Type B pancreatic cell (in vitro differentiated cells): Measurements from ENCODE around the gene BABAM2. TPM values are rescaled to one million over a fixed set of nuclear protein-coding genes. Genes with fewer than 3 reads are reported as not detected.
"Not testable (repeated sequence)": the region's sequence is repeated elsewhere in the genome, so short reads cannot be mapped to it uniquely, and the experiment has no call there.

Source experiments
- DNase-seq: peaks from one replicate; pipeline ENCODE4 v3.0.0; 2021; ENCODE audit warnings: mixed read lengths; ENCODE audit not compliant: unreplicated experiment; ENCODE audit errors: extremely low spot score
- H3K27ac Mint-ChIP-seq: 2 replicates; pipeline ENCODE4 v1.8.0; 2021; ENCODE audit warnings: mild to moderate bottlenecking, mixed read lengths
- H3K27me3 Mint-ChIP-seq: 2 replicates; pipeline ENCODE4 v1.8.0; 2021; ENCODE audit warnings: mixed read lengths
- H3K36me3 Mint-ChIP-seq: 2 replicates; pipeline ENCODE4 v1.8.0; 2021; ENCODE audit warnings: mixed read lengths
- H3K4me1 Mint-ChIP-seq: one replicate; pipeline ENCODE4 v1.8.0; 2021; ENCODE audit warnings: mixed read lengths; ENCODE audit not compliant: unreplicated experiment
- H3K4me3 Mint-ChIP-seq: 2 replicates; pipeline ENCODE4 v1.8.0; 2021; ENCODE audit warnings: mild to moderate bottlenecking, mixed read lengths
- H3K9me3 Mint-ChIP-seq: 2 replicates; pipeline ENCODE4 v1.8.0; 2021; ENCODE audit warnings: mixed read lengths
- total RNA-seq: library from RNA; stranded (reverse); gene quantifications from 2 replicates; pipeline ENCODE4 v1.2.1, GENCODE V29; 2021; ENCODE audit warnings: low replicate concordance
- TF ChIP-seq, protein P1 (sequence below): fragments of 200-600 bp; sonication (generic); conservative IDR thresholded peaks from 2 replicates; pipeline ENCODE4 v1.5.0; 2021; ENCODE audit warnings: antibody characterized with exemption, mild to moderate bottlenecking

The BABAM2 gene
- total RNA-seq, 1 donor from 2014 or later = 30.4 TPM

DNA sequence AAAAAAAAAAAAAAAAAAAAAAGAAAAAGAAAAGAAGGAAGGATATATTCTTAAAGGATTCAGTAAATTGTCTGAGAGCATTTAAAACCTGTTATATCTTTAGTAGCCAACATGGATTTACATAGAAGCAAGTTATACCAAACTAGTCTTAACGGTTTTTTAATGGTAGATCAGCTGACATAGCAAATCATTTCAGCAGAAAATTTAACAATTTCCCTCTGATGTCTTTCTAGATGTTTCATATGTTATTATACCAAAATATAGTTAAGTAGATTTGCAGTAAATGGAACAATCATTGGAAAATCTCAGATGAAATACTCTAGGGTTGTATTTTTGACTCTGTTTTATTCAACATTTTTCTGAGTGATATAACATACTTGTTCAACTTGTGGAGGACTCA lies 72.9 kb downstream of the BABAM2 start:
- H3K27ac Mint-ChIP-seq = no peak overlapping the region
- peaks cover 8% of the 10 kb centered on the region for H3K36me3 Mint-ChIP-seq
- no peak overlapping the region for H3K4me3 Mint-ChIP-seq
- peaks cover 11% of the 10 kb centered on the region for H3K4me1 Mint-ChIP-seq
- peaks cover 8% of the 10 kb centered on the region for H3K9me3 Mint-ChIP-seq
- no peak for DNase-seq
- no peaks in the 10 kb centered on the region for H3K27me3 Mint-ChIP-seq
- TF ChIP-seq, protein P1, sequence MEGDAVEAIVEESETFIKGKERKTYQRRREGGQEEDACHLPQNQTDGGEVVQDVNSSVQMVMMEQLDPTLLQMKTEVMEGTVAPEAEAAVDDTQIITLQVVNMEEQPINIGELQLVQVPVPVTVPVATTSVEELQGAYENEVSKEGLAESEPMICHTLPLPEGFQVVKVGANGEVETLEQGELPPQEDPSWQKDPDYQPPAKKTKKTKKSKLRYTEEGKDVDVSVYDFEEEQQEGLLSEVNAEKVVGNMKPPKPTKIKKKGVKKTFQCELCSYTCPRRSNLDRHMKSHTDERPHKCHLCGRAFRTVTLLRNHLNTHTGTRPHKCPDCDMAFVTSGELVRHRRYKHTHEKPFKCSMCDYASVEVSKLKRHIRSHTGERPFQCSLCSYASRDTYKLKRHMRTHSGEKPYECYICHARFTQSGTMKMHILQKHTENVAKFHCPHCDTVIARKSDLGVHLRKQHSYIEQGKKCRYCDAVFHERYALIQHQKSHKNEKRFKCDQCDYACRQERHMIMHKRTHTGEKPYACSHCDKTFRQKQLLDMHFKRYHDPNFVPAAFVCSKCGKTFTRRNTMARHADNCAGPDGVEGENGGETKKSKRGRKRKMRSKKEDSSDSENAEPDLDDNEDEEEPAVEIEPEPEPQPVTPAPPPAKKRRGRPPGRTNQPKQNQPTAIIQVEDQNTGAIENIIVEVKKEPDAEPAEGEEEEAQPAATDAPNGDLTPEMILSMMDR = no peak

DNA sequence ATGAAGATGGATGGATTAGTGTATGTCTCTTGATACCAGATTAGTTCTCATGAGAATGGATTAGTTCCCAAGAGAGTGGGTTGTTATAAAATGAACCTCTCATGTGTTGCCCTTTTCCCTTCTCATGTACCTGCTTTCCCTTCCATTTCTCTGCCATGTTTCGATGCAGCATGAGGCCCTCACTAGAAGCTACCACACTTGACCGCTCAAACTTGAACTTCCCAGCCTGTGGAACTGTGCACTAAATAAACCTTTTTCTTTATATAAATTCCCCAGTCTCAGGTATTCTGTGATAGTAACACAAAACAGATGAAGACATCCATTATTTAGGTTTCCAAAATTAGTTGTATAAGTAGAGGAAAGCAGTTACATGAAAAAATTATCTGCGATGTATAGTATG lies 73.5 kb downstream of the BABAM2 start:
- Mint-ChIP-seq H3K4me3 (no peak overlapping the region), H3K4me1 (peaks cover 11% of the 10 kb centered on the region), H3K9me3 (peaks cover 13% of the 10 kb centered on the region), H3K36me3 (peaks cover 12% of the 10 kb centered on the region), H3K27ac (no peak overlapping the region), H3K27me3 (no peaks in the 10 kb centered on the region)
- no peak for DNase-seq
- TF ChIP-seq, protein P1 = no peak

DNA sequence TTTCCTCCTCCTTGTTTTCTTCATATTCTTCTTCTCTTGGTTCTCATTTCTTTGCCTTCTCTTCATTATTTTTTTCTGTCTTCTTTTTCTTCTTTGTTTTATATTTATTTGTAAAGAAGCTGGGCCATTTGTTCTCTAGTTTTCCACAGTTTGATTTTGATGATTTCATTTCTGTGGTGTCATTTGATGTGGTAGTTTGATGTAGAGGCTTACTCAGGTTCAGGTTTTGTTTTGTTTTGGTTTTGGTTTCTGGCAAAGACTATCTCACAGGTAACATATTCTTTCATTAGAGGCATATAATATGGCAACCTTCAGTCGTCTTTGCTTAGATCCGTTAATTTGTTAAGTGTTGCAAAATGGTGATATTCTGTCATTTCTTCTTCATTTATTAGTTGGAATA lies 75.3 kb downstream of the BABAM2 start:
- H3K9me3 Mint-ChIP-seq = peaks cover 17% of the 10 kb centered on the region
- H3K36me3 Mint-ChIP-seq = peaks cover 20% of the 10 kb centered on the region
- no peak for DNase-seq
- peaks cover 7% of the 10 kb centered on the region for H3K4me1 Mint-ChIP-seq
- H3K27ac Mint-ChIP-seq = no peak overlapping the region
- TF ChIP-seq, protein P1 = no peak
- no peak overlapping the region for H3K4me3 Mint-ChIP-seq
- H3K27me3 Mint-ChIP-seq = no peaks in the 10 kb centered on the region

DNA sequence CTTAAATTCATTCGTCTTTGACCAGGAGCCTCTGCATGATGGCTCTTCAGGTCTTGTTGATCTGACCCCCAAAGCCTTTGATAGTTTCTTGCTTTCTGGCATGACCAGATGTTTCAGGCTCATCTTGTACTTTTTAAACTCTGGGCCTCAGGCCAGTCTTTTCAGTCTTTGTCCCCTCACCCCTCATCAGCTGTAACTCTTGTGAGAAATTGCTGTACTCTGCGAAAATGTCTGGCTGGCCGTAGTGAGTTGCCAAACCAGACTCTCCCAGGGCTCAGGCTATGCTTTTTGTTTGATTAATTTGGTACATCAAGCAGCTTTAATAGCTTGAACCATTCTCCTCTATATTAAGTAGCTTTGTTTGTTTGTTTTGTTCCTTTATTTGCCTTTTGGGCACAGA lies 75.9 kb downstream of the BABAM2 start:
- H3K9me3 Mint-ChIP-seq = peaks cover 17% of the 10 kb centered on the region
- H3K27ac Mint-ChIP-seq = no peak overlapping the region
- TF ChIP-seq, protein P1 = no peak
- H3K36me3 Mint-ChIP-seq = peaks cover 20% of the 10 kb centered on the region
- no peaks in the 10 kb centered on the region for H3K27me3 Mint-ChIP-seq
- no peak overlapping the region for H3K4me3 Mint-ChIP-seq
- H3K4me1 Mint-ChIP-seq = peaks cover 7% of the 10 kb centered on the region
- no peak for DNase-seq

DNA sequence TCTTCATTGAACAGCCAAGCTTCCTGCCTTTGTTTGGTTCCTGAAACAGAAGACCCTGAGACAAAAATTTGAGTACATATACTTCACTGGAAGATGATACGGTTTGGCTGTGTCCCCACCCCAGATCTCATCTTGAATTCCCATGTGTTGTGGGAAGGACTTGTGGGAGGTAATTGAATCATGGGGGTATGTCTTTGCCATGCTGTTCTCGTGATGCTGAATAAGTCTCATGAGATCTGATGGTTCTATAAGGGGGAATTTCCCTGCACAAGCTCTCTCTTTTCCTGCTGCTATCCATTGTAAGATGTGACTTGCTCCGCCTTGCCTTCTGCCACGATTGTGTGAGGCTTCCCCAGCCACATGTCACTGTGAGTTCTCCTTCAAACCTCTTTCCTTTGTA lies 76.5 kb downstream of the BABAM2 start:
- no peaks in the 10 kb centered on the region for H3K27me3 Mint-ChIP-seq
- H3K4me3 Mint-ChIP-seq = no peak overlapping the region
- no peak for DNase-seq
- TF ChIP-seq, protein P1 = no peak
- peaks cover 17% of the 10 kb centered on the region for H3K9me3 Mint-ChIP-seq
- H3K4me1 Mint-ChIP-seq = peaks cover 7% of the 10 kb centered on the region
- H3K27ac Mint-ChIP-seq = no peak overlapping the region
- peaks cover 20% of the 10 kb centered on the region for H3K36me3 Mint-ChIP-seq

DNA sequence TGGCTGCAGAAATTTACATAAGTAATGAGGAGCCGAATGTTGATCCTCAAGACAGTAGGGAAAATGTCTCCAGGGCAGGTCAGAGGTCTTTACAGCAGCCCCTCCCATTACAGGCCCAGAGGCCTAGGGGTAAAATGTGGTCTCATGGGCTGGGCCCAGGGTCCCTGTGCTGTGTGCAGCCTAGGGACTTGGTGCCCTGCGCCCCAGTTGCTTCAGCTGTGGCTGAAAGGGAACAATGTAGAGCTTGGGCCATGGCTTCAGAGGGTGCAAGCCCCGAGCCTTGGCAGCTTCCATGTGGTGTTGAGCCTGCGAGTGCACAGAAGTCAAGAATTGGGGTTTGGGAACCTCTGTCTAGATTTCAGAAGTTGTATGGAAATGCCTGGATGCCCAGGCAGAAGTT lies 77.5 kb downstream of the BABAM2 start:
- not testable (repeated sequence) for H3K27ac Mint-ChIP-seq, H3K4me3 Mint-ChIP-seq, H3K4me1 Mint-ChIP-seq, H3K27me3 Mint-ChIP-seq, DNase-seq
- H3K9me3 Mint-ChIP-seq = peaks cover 17% of the 10 kb centered on the region
- peaks cover 20% of the 10 kb centered on the region for H3K36me3 Mint-ChIP-seq

DNA sequence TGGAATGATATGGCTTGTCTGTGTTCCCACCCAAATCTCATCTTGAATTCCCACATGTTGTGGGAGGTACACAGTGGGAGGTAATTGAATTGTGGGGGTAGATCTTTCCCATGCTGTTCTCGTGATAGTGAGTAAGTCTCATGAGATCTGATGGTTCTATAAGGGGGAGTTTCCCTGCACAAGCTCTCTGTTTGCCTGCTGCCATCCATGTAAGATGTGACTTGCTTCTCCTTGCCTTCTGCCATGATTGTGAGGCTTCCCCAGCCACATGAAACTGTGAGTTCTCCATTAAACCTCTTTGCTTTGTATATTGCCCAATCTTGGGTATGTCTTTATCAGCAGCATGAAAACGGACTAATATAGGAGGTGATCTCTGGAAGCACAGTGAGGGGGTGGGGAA lies 78.4 kb downstream of the BABAM2 start:
- H3K27me3 Mint-ChIP-seq, H3K4me3 Mint-ChIP-seq, H3K27ac Mint-ChIP-seq, DNase-seq, H3K4me1 Mint-ChIP-seq: not testable (repeated sequence)
- Mint-ChIP-seq H3K36me3 (peaks cover 20% of the 10 kb centered on the region), H3K9me3 (peaks cover 17% of the 10 kb centered on the region)
